Stimulated activated CD8-positive, alpha-beta memory T cell treated with anti-CD3 and anti-CD28 coated beads, Interleukin-7, amount 100 ng/mL, for 1 hour (primary cell): ENCODE measurements around the gene GRIN2A.

Experiments
- DNase-seq, 2 donors: peaks; one replicate each; pipeline ENCODE4 v3.0.0-alpha.2; 2020; ENCODE audit warnings: low read depth in 2 of 2

Gene GRIN2A

GRCh38 chr16:10130538-10130937 is 51.7 kb downstream of the GRIN2A start:
- no peak for DNase-seq

- no peak for DNase-seq
Observed at GRCh38 chr16:10128397-10129258, 53.6 kb downstream of the GRIN2A start.

- no peak for DNase-seq
Observed at GRCh38 chr16:10126686-10127085, 55.5 kb downstream of the GRIN2A start.

GRCh38 chr16:10123141-10123540 is 59.1 kb downstream of the GRIN2A start:
- no peak for DNase-seq

GRCh38 chr16:10122546-10122945 is 59.7 kb downstream of the GRIN2A start:
- DNase-seq = no peak

GRCh38 chr16:10121897-10122425 is 60.3 kb downstream of the GRIN2A start:
- DNase-seq = no peak

- no peak for DNase-seq
Observed at GRCh38 chr16:10121491-10121890, 60.7 kb downstream of the GRIN2A start.

- DNase-seq = no peak
Observed at GRCh38 chr16:10120953-10121352, 61.3 kb downstream of the GRIN2A start.

GRCh38 chr16:10114409-10114808 is 67.8 kb downstream of the GRIN2A start:
- no peak for DNase-seq

- DNase-seq = no peak
Observed at GRCh38 chr16:10113248-10113647, 69.0 kb downstream of the GRIN2A start.

- no peak for DNase-seq
Observed at GRCh38 chr16:10112021-10112420, 70.2 kb downstream of the GRIN2A start.

- DNase-seq = no peak
Observed at GRCh38 chr16:10111156-10111761, 71.0 kb downstream of the GRIN2A start.

- no peak for DNase-seq
Observed at GRCh38 chr16:10110552-10110951, 71.7 kb downstream of the GRIN2A start.

GRCh38 chr16:10107081-10107480 is 75.1 kb downstream of the GRIN2A start:
- no peak for DNase-seq

GRCh38 chr16:10103700-10104099 is 78.5 kb downstream of the GRIN2A start:
- DNase-seq = no peak

GRCh38 chr16:10103118-10103517 is 79.1 kb downstream of the GRIN2A start:
- DNase-seq = no peak

- no peak for DNase-seq
Observed at GRCh38 chr16:10100829-10101228, 81.4 kb downstream of the GRIN2A start.

- no peak for DNase-seq
Observed at GRCh38 chr16:10098991-10099390, 83.2 kb downstream of the GRIN2A start.

GRCh38 chr16:10097271-10097670 is 85.0 kb downstream of the GRIN2A start:
- DNase-seq = no peak

GRCh38 chr16:10093576-10093975 is 88.7 kb downstream of the GRIN2A start:
- DNase-seq = no peak

GRCh38 chr16:10090816-10091215 is 91.4 kb downstream of the GRIN2A start:
- DNase-seq = no peak

GRCh38 chr16:10088380-10088793 is 93.8 kb downstream of the GRIN2A start:
- DNase-seq = no peak

- no peak for DNase-seq
Observed at GRCh38 chr16:10087151-10087550, 95.1 kb downstream of the GRIN2A start.
